Measurements from ENCODE around the gene MTX1. TPM values are rescaled to one million over a fixed set of nuclear protein-coding genes. Genes with fewer than 3 reads are reported as not detected.

MTX1 gene
- total and polyA plus RNA-seq, 2 of the 4 experiments (the other 2 are of a cell fraction): 67.2 to 73.7 TPM

Other genes starting within 250 kb of the MTX1 start
- 5.3 and 5.4 TPM in 2 replicates for gene PYGO2, start 246.9 kb upstream of the MTX1 start, total RNA-seq (2012; rRNA removed)
- gene PYGO2, start 246.9 kb upstream of the MTX1 start, polyA plus RNA-seq (2012; rRNA removed): 12.3 and 14.8 TPM in 2 replicates
- gene SHC1, start 237.9 kb upstream of the MTX1 start, total RNA-seq (2012; rRNA removed): 291 and 355 TPM in 2 replicates
- gene SHC1, start 237.9 kb upstream of the MTX1 start, polyA plus RNA-seq (2012; rRNA removed): 337 and 352 TPM in 2 replicates
- 129 and 140 TPM in 2 replicates for gene CKS1B, start 234.0 kb upstream of the MTX1 start, total RNA-seq (2012; rRNA removed)
- 195 and 272 TPM in 2 replicates for gene CKS1B, start 234.0 kb upstream of the MTX1 start, polyA plus RNA-seq (2012; rRNA removed)
- 19.7 and 26.3 TPM in 2 replicates for gene FLAD1, start 225.4 kb upstream of the MTX1 start, total RNA-seq (2012; rRNA removed)
- 37.3 and 39.9 TPM in 2 replicates for gene FLAD1, start 225.4 kb upstream of the MTX1 start, polyA plus RNA-seq (2012; rRNA removed)
- not detected in 2 replicates for gene LENEP, start 215.1 kb upstream of the MTX1 start, total RNA-seq (2012; rRNA removed)
- not detected in 2 replicates for gene LENEP, start 215.1 kb upstream of the MTX1 start, polyA plus RNA-seq (2012; rRNA removed)
- 7.2 and 7.7 TPM in 2 replicates for gene ZBTB7B, start 205.9 kb upstream of the MTX1 start, total RNA-seq (2012; rRNA removed)
- gene ZBTB7B, start 205.9 kb upstream of the MTX1 start, polyA plus RNA-seq (2012; rRNA removed): 17.4 and 22.4 TPM in 2 replicates
- not detected in 2 replicates for gene DCST2, start 174.9 kb upstream of the MTX1 start, total RNA-seq (2012; rRNA removed)
- gene DCST2, start 174.9 kb upstream of the MTX1 start, polyA plus RNA-seq (2012; rRNA removed): 0.14 and 0.30 TPM in 2 replicates
- gene DCST1, start 174.9 kb upstream of the MTX1 start, total RNA-seq (2012; rRNA removed): not detected in 2 replicates
- gene DCST1, start 174.9 kb upstream of the MTX1 start, polyA plus RNA-seq (2012; rRNA removed): not detected in 2 replicates
- gene ADAM15, start 157.4 kb upstream of the MTX1 start, total RNA-seq (2012; rRNA removed): 25.6 and 29.7 TPM in 2 replicates
- gene ADAM15, start 157.4 kb upstream of the MTX1 start, polyA plus RNA-seq (2012; rRNA removed): 52.4 and 65.6 TPM in 2 replicates
- 3.3 and 3.8 TPM in 2 replicates for gene EFNA4, start 145.0 kb upstream of the MTX1 start, total RNA-seq (2012; rRNA removed)
- 11.8 and 16.3 TPM in 2 replicates for gene EFNA4, start 145.0 kb upstream of the MTX1 start, polyA plus RNA-seq (2012; rRNA removed)
- gene EFNA3, start 129.9 kb upstream of the MTX1 start, total RNA-seq (2012; rRNA removed): 0.56 and 0.72 TPM in 2 replicates
- gene EFNA3, start 129.9 kb upstream of the MTX1 start, polyA plus RNA-seq (2012; rRNA removed): 1.6 TPM in 2 replicates
- gene EFNA1, start 80.8 kb upstream of the MTX1 start, total RNA-seq (2012; rRNA removed): 0.28 and 0.90 TPM in 2 replicates
- 1.4 and 1.6 TPM in 2 replicates for gene EFNA1, start 80.8 kb upstream of the MTX1 start, polyA plus RNA-seq (2012; rRNA removed)
- 20.6 and 21.1 TPM in 2 replicates for gene SLC50A1, start 72.8 kb upstream of the MTX1 start, total RNA-seq (2012; rRNA removed)
- gene SLC50A1, start 72.8 kb upstream of the MTX1 start, polyA plus RNA-seq (2012; rRNA removed): 19.5 and 20.8 TPM in 2 replicates
- 29.0 and 30.6 TPM in 2 replicates for gene DPM3, start 68.2 kb upstream of the MTX1 start, total RNA-seq (2012; rRNA removed)
- gene DPM3, start 68.2 kb upstream of the MTX1 start, polyA plus RNA-seq (2012; rRNA removed): 129 and 138 TPM in 2 replicates
- gene KRTCAP2, start 35.4 kb upstream of the MTX1 start, total RNA-seq (2012; rRNA removed): 76.1 and 76.7 TPM in 2 replicates
- gene KRTCAP2, start 35.4 kb upstream of the MTX1 start, polyA plus RNA-seq (2012; rRNA removed): 189 and 232 TPM in 2 replicates
- 2.3 and 2.5 TPM in 2 replicates for gene TRIM46, start 34.8 kb upstream of the MTX1 start, total RNA-seq (2012; rRNA removed)
- gene TRIM46, start 34.8 kb upstream of the MTX1 start, polyA plus RNA-seq (2012; rRNA removed): 6.2 and 6.9 TPM in 2 replicates
- 13.1 and 15.1 TPM in 2 replicates for gene THBS3, start 798 bp upstream of the MTX1 start, total RNA-seq (2012; rRNA removed)
- 28.3 and 30.4 TPM in 2 replicates for gene THBS3, start 798 bp upstream of the MTX1 start, polyA plus RNA-seq (2012; rRNA removed)
- 1.4 TPM in 2 replicates for gene ENTREP3, start 46.8 kb downstream of the MTX1 start, total RNA-seq (2012; rRNA removed)
- 23.8 and 27.9 TPM in 2 replicates for gene ENTREP3, start 46.8 kb downstream of the MTX1 start, polyA plus RNA-seq (2012; rRNA removed)
- 29.2 and 30.5 TPM in 2 replicates for gene SCAMP3, start 53.7 kb downstream of the MTX1 start, total RNA-seq (2012; rRNA removed)
- 118 and 144 TPM in 2 replicates for gene SCAMP3, start 53.7 kb downstream of the MTX1 start, polyA plus RNA-seq (2012; rRNA removed)
- 19.2 and 19.7 TPM in 2 replicates for gene CLK2, start 64.8 kb downstream of the MTX1 start, total RNA-seq (2012; rRNA removed)
- 53.0 and 61.2 TPM in 2 replicates for gene CLK2, start 64.8 kb downstream of the MTX1 start, polyA plus RNA-seq (2012; rRNA removed)
- gene HCN3, start 68.8 kb downstream of the MTX1 start, total RNA-seq (2012; rRNA removed): 0.36 and 0.83 TPM in 2 replicates
- gene HCN3, start 68.8 kb downstream of the MTX1 start, polyA plus RNA-seq (2012; rRNA removed): 2.7 and 2.9 TPM in 2 replicates
- gene PKLR, start 92.7 kb downstream of the MTX1 start, total RNA-seq (2012; rRNA removed): not detected in 2 replicates
- 0.03 TPM in 1 of 2 replicates, not detected in the other for gene PKLR, start 92.7 kb downstream of the MTX1 start, polyA plus RNA-seq (2012; rRNA removed)
- gene FDPS, start 100.2 kb downstream of the MTX1 start, total RNA-seq (2012; rRNA removed): 176 and 191 TPM in 2 replicates
- 183 and 186 TPM in 2 replicates for gene FDPS, start 100.2 kb downstream of the MTX1 start, polyA plus RNA-seq (2012; rRNA removed)
- gene RUSC1, start 112.2 kb downstream of the MTX1 start, total RNA-seq (2012; rRNA removed): 4.1 and 4.2 TPM in 2 replicates
- 31.4 and 32.7 TPM in 2 replicates for gene RUSC1, start 112.2 kb downstream of the MTX1 start, polyA plus RNA-seq (2012; rRNA removed)